ENCODE results near the gene SLC22A1. TPM values are rescaled to one million over a fixed set of nuclear protein-coding genes. Genes with fewer than 3 reads are reported as not detected.
"Not testable (repeated sequence)": the region's sequence is repeated elsewhere in the genome, so short reads cannot be mapped to it uniquely, and the experiment has no call there.

Gene SLC22A1
- total RNA-seq, 1 experiment from 2014 or later: 0.39 TPM

- Mint-ChIP-seq H3K36me3 (ENCODE audit: insufficient read depth in 1 of 3, low read depth in 3 of 3) (peaks cover 4 to 10% (median 7%) of the 10 kb centered on the region in 3 experiments; a peak in 3 of 7 replicates), H3K27me3 (ENCODE audit: low read depth) (peaks cover 1% of the 10 kb centered on the region), H3K4me3 (no peak overlapping the region), H3K9me3 (peaks cover 7 to 8% of the 10 kb centered on the region in 2 experiments; a peak in 3 of 5 replicates), H3K27ac (peak overlapping the region in 1 of 3 experiments; percentile 91; a peak in 1 of 7 replicates), H3K4me1 (no peaks in the 10 kb centered on the region)
- H3K56ac ChIP-seq (ENCODE audit: insufficient read length, low read depth, low read length): no peak overlapping the region
- no peak overlapping the region for H4K5ac ChIP-seq (ENCODE audit: insufficient read length, low read depth, low read length)
- no peak overlapping the region for H4K8ac ChIP-seq (replicated peaks; ENCODE audit: insufficient read length, low read depth, low read length)
- no peak overlapping the region for H2BK12ac ChIP-seq (ENCODE audit: insufficient read length, low read depth, low read length)
- H3K4ac ChIP-seq (ENCODE audit: low read depth, low read length): no peak overlapping the region
- H2BK20ac ChIP-seq (ENCODE audit: low read depth, low read length, poor library complexity, severe bottlenecking): no peak overlapping the region
- H2BK5ac ChIP-seq (ENCODE audit: insufficient read length, low read length): no peak overlapping the region
- H3T11ph ChIP-seq (ENCODE audit: low read length): no peak overlapping the region
- H3K9me3 ChIP-seq (ENCODE audit: control insufficient read depth, low read depth, low read length): no peaks in the 10 kb centered on the region
- no peak overlapping the region for H2BK120ac ChIP-seq (ENCODE audit: low read depth, low read length, poor library complexity, severe bottlenecking)
- no peak overlapping the region for H2BK15ac ChIP-seq (ENCODE audit: low read depth, low read length)
- H2AFZ ChIP-seq (ENCODE audit: low read length): no peak overlapping the region
- TF ChIP-seq CTCF (conservative IDR thresholded peaks at IDR 0.05): no peak
- H3K4me2 ChIP-seq (ENCODE audit: insufficient read depth, insufficient read length, low read length): no peak overlapping the region
- no peak overlapping the region for H2AK5ac ChIP-seq (ENCODE audit: insufficient read length, low read length)
- H3K23ac ChIP-seq (ENCODE audit: insufficient read length, low read depth, low read length): no peak overlapping the region
- H3K18ac ChIP-seq (ENCODE audit: insufficient read length, low read depth, low read length): no peak overlapping the region
- H4K91ac ChIP-seq (ENCODE audit: insufficient read length, low read depth, low read length): no peak overlapping the region
- no peaks in the 10 kb centered on the region for H3K79me2 ChIP-seq (ENCODE audit: insufficient read depth, low read length)
- H3K79me1 ChIP-seq (ENCODE audit: insufficient read depth, low read depth, low read length, poor library complexity, severe bottlenecking): no peaks in the 10 kb centered on the region
- no peaks in the 10 kb centered on the region for H3K23me2 ChIP-seq (ENCODE audit: insufficient read length, low read depth, low read length, poor library complexity, severe bottlenecking)
- no CpG with 5 or more reads among the region's 5 CpGs for WGBS (ENCODE audit: extremely low coverage, insufficient read length, low lambda C conversion rate)
- no peak overlapping the region for H3K9ac ChIP-seq (ENCODE audit: extremely low read depth, insufficient read length, low read length)
- no peak for DNase-seq
- H3K27me3 ChIP-seq (ENCODE audit: insufficient read depth, low read length): no peaks in the 10 kb centered on the region
- no peak overlapping the region for H3K14ac ChIP-seq (ENCODE audit: insufficient read depth, low read length)
- H4K20me1 ChIP-seq (ENCODE audit: control insufficient read depth, insufficient read depth, insufficient read length): no peaks in the 10 kb centered on the region
- H3K27ac ChIP-seq (ENCODE audit: insufficient read length, low read depth, low read length): no peak overlapping the region
- H3K4me1 ChIP-seq (ENCODE audit: insufficient read depth, low read length): no peaks in the 10 kb centered on the region
These were observed 3.0 kb downstream of the SLC22A1 start for GRCh38 chr6:160124605-160125004.

- H2BK20ac ChIP-seq (ENCODE audit: low read depth, low read length, poor library complexity, severe bottlenecking); H3K4me1 Mint-ChIP-seq; H3K79me2 ChIP-seq (ENCODE audit: insufficient read depth, low read length); H3K27ac Mint-ChIP-seq; H3K18ac ChIP-seq (ENCODE audit: insufficient read length, low read depth, low read length); H4K5ac ChIP-seq (ENCODE audit: insufficient read length, low read depth, low read length); H2BK5ac ChIP-seq (ENCODE audit: insufficient read length, low read length); H3K4ac ChIP-seq (ENCODE audit: low read depth, low read length); H3K9me3 Mint-ChIP-seq; H3K23me2 ChIP-seq (ENCODE audit: insufficient read length, low read depth, low read length, poor library complexity, severe bottlenecking); H3K56ac ChIP-seq (ENCODE audit: insufficient read length, low read depth, low read length); H2AFZ ChIP-seq (ENCODE audit: low read length); H3K23ac ChIP-seq (ENCODE audit: insufficient read length, low read depth, low read length); H3K14ac ChIP-seq (ENCODE audit: insufficient read depth, low read length); H2BK120ac ChIP-seq (ENCODE audit: low read depth, low read length, poor library complexity, severe bottlenecking); H3T11ph ChIP-seq (ENCODE audit: low read length); H2BK12ac ChIP-seq (ENCODE audit: insufficient read length, low read depth, low read length); DNase-seq; H3K9ac ChIP-seq (ENCODE audit: extremely low read depth, insufficient read length, low read length); H3K27ac ChIP-seq (ENCODE audit: insufficient read length, low read depth, low read length); H4K20me1 ChIP-seq (ENCODE audit: control insufficient read depth, insufficient read depth, insufficient read length); H3K27me3 ChIP-seq (ENCODE audit: insufficient read depth, low read length); H3K27me3 Mint-ChIP-seq (ENCODE audit: low read depth); H3K36me3 Mint-ChIP-seq (ENCODE audit: insufficient read depth in 1 of 3, low read depth in 3 of 3); H3K79me1 ChIP-seq (ENCODE audit: insufficient read depth, low read depth, low read length, poor library complexity, severe bottlenecking); H3K4me1 ChIP-seq (ENCODE audit: insufficient read depth, low read length); H3K4me2 ChIP-seq (ENCODE audit: insufficient read depth, insufficient read length, low read length); H3K9me3 ChIP-seq (ENCODE audit: control insufficient read depth, low read depth, low read length); H4K8ac ChIP-seq (replicated peaks; ENCODE audit: insufficient read length, low read depth, low read length); H4K91ac ChIP-seq (ENCODE audit: insufficient read length, low read depth, low read length); H2BK15ac ChIP-seq (ENCODE audit: low read depth, low read length); H2AK5ac ChIP-seq (ENCODE audit: insufficient read length, low read length): not testable (repeated sequence)
- peak overlapping the region in 1 of 2 experiments; percentile 46; a peak in 2 of 5 replicates for H3K4me3 Mint-ChIP-seq
- WGBS (ENCODE audit: extremely low coverage, insufficient read length, low lambda C conversion rate): no CpG with 5 or more reads among the region's 5 CpGs
These were observed 3.5 kb downstream of the SLC22A1 start for GRCh38 chr6:160125105-160125504.

Data from H9 (cell line).